Measurements from ENCODE around the gene CHMP3. TPM values are rescaled to one million over a fixed set of nuclear protein-coding genes. Genes with fewer than 3 reads are reported as not detected.
A peak's percentile ranks its signal among the peaks of the same experiment; 100 is the strongest.
"Not testable (repeated sequence)": the region's sequence is repeated elsewhere in the genome, so short reads cannot be mapped to it uniquely, and the experiment has no call there.

The CHMP3 gene
- 109 TPM for polyA plus RNA-seq (2013, experiment 1 of 2; ENCODE audit: insufficient read length)
- polyA plus RNA-seq (2013, experiment 2 of 2; ENCODE audit: insufficient read length): 111 TPM

DNA sequence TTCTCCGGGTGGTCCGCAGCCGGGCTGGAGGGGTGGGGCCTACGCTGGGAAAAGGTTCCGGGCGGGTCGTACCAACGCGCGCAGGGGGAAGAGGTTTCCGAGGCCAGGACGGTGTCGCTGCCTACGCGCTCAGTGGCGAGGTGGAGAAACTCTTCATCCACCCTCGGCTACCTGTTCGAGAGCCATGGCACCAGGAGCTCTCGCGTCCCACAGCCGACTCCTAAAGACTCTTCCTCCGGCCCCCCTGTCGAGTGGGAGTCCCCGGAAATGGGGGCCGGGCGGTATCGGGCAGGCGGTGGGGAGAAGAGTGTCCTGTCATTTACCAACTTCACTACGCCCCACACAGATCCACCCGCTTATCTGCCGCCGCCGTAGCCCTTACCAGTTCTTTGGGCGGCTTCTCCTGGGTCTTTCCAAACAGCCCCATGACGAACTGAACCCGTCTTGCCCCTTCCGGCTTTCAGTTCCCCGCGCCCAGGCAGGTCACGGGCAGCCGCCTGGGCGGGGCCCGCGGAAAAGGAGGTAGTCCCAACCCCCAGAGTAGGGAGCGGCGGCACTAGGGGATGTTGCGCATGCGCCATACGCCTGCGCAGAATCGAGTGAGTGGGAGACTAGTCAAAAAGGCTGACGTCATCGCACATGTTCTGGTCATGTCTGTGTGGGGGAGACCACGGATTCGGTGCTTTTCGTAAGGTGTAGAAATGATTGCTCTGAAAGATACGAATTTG, at the start of gene CHMP3:
CHMP3 (minus strand) TSS at position 522 of the 728 bp plus-strand sequence; CDS start at position 427, 95 bp downstream.
- DNase-seq: peak; percentile 98

DNA sequence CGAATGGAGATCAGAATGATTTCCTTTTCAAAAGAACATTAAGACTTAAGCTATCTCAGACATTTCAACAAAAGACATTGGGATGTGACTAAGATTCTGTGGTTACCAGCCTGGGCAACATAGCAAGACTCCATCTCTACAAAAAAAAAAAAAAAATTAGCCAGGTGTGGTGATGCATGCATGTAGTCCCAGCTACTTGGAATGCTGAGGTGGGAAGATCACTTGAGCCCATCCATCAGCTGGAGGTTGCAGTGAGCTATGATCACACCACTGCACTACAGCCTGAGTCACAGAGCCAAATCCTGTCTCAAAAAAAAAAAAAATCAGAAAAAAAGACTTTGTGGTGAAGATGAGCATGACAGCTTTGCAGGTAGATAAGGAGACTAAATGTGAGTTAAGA, 47.6 kb upstream of the CHMP3 start:
- DNase-seq: no peak

DNA sequence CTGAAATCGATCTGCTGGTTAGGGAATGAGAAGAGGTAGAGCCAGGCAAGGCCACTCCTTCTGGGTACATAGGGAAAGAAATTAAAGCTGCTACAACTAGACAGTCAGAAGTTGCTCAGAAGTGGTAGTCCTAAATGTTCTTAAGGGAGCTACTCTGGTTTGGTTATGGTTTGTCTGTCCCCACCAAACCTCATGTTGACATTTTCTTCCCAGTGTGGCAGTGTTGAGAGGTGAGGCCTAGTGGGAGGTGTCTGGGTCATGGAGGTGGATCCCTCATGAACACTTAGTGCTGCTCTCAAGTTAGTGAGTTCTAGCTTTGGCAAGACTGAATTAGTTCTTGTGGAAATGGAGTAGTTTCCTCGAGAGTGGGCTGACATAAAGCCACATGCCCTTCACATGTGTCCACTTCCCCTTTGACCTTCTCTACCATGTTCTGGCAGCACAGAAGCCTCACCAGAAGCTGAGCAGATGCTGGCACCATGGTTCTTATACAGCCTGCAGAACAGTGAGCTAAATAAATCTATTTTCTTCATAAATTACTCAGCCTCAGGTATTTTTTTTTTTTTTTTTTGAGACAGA, 45.7 kb upstream of the CHMP3 start:
- DNase-seq: no peak

DNA sequence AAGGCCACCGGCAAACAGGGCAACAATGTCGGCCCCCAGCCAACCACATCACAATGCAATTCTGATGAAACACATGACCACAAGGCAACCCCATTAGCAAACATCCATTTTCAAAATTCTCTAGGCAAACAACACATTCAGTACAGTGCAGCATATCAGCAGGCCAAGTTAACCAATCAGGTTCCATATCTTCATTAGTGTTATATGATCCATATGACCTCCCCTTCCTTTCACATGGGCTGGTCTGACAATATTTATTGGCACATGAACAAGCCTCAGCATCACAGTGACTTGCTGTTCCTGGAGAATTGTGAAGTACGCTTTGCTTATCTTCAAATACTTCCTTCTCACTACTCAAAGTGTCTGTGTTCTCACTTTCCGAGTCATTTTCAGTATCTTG, 40.7 kb upstream of the CHMP3 start:
- no peak for DNase-seq

DNA sequence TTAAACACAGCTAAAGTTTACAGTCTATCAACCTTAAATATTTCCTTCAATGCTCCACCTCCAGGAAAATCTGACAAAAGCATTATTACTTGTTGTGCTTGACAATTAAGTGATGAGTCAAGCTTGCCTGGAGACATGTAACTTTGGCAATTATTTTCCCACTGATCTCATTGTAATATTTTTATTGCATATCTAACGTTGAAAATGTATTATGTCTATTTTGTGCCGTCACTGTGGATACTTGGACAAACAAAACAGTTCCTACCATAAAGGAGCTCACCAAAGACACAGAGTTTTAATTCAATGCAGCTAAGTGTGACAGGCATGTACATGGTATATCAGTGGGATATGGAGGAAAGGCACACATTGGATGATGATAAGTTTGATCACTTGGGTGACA, 35.7 kb upstream of the CHMP3 start:
- no peak for DNase-seq

DNA sequence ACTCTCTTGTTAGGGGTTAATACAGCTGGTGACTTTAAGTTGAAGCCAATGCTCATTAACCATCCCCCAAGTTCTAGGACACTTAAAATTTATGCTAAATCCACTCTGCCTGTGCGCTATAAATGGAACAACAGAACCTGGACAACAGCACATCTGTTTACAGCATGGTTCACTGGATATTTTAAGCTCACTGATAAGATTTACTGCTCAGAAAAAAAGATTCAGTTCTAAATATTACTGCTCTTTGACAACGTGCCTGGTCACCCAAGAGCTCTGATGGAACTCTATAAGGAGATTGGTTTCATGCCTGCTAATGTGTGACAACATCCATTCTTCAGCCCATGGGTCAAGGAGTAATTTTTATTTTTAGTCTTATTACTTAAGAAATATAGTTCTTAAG, 32.9 kb upstream of the CHMP3 start:
- DNase-seq: no peak

DNA sequence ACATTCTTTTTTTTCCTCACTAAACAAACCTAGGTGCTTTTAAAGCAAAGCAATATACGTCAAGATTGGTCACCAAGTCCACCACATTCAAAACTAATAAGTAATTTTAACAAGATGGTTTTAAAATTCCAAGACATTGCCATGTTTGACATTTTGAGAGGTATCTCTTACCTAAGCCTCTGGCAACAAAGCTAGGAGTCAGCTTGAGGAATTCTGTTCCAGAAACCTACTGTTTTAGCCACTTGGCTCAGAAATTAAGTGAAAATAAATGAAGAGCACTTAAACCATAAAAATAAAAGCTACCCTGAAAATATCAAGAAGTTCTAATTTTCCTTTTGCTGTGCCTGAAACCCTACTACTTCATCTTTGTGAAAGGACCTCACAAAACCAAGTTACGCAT, 30.0 kb upstream of the CHMP3 start:
- no peak for DNase-seq

DNA sequence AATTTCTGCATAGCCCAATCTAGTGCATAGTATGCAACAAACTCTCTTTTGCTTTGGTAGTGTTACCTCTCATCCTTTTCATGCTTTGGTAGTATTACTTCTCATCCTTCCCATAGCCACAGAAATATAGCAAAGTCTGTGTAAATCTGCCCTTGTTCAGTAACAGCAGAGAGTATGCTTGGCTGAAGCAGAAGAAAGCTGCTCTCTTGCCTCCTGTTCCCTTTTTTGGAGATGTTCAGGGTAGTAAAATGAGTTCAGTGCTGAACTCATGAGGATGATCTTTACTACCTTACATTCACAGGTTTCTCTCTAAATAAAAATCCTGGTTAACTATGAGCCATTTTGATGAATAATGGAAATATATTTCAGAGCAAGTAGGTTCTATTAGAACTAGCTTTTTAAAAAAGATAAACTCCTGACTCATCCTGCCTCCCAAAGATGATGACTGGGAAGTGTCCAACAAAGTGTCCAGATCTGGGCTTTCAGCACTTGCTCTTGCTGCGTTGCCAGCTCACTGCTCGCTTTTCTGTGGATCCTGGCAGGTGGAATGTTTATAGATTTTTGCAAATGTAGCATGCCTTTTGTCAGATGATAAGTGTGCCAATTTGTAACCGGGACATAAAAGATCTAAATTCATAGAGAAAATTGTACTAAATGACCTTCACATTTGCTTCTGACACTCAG, 29.4 kb upstream of the CHMP3 start:
- no peak for DNase-seq

DNA sequence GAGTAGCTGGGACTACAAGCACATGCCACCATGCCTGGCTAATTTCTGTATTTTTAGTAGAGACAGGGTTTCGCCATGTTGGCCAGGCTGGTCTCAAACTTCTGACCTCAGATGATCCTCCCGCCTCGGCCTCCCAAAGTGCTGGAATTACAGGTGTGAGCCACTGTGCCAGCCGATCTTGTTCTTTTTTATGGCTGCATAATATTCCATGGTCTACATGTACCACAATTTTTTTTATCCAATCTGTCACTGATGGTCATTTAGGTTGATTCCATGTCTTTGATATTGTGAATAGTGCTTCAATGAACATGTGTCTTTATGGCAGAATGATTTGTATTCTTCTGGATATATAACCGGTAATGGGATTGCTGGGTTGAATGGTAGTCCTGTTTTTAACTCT, 26.5 kb upstream of the CHMP3 start:
- DNase-seq: not testable (repeated sequence)

DNA sequence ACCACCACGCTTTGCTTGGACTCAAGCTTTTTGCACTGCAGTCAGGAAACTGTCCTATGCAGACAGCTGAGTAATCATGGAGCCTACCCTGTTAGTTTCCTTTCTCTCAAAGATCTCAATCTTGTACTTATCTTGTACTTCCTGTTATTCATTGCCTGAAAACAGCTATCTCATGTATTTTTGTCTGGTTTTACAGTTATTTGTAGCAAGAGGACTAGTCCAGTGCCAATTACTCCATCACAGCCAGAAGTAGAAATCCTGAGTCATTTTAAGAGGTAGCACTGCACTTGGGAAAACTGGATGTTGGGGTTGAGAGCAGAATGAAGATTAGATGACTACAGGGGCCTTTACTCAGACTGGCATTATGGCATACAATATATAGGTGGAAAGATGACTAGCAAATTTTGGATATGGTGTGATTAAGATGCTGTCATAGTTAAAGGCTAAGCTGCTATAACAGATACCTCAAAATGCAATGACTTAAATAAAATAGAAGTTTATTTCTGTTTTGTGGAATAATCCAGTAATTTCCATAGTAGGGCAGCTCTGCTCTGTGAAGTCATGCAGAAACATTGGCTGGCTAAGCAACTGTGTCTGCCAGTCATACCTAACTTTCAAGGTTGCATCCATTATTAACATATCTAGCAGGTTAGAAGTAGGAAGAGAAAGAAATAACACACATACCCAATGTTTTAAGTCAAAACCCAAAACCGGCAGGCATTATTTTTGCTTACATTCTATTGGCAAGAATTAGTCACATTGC, 21.1 kb upstream of the CHMP3 start:
- DNase-seq: no peak

DNA sequence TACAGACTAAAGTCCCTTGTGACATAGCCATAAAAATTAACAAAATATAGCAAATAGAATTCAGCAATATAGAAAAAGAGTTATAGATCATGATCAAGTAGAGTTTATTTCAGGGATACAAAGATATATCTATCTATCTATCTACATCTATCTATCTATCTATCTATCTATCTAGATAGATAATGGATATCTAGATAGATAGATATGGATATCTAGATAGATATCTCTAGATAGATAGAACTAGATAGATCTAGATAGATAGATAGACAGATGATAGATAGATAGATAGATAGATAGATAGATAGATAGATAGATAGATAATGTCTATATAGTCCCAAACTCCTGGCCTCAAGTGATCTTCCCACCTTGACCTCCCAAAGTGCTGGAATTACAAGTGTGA, 17.3 kb upstream of the CHMP3 start:
- no peak for DNase-seq

DNA sequence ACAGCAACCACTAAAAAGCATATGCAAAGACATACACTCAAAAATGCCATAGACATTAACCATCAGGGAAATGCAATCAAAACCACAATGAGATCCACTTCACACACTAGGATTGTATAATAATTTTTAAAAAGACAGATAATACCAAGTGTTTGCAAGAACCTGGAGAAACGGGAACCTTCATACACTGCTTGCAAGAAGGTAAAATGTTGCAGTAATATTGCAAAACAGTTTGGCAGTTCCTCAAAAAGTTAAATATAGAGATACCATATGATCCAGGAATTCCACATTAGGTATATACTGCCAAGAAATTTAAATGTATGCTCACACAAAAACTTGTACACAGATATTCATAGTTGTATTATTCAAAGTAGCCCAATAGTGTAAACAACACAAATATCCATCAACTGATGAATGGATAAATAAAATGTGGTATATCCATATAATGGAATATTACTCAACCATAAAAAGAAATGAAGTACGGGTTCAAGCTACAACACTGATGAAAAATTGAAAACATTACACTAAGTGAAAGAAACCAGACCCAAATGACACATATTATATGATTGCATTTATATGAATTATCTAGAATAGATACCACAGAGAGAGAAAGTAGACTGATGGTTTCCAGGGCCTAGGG, 14.7 kb upstream of the CHMP3 start:
- no peak for DNase-seq

DNA sequence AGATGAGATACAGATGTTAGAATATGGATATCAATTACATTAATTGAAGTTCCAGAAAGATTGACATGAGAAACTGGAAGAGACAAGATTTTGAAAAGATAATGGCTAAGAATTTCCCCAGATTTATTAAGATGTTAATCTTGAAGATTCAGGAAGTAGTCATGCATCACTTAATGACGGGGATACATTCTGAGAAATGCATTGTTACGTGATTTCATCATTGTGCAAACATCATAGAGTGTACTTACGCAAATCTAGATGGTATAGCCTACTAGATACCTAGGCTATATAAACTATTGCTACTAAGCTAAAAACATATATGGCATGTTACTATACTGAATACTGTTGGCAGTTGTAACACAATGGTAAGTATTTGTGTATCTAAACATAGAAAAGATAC, 6.8 kb upstream of the CHMP3 start:
- DNase-seq: no peak

DNA sequence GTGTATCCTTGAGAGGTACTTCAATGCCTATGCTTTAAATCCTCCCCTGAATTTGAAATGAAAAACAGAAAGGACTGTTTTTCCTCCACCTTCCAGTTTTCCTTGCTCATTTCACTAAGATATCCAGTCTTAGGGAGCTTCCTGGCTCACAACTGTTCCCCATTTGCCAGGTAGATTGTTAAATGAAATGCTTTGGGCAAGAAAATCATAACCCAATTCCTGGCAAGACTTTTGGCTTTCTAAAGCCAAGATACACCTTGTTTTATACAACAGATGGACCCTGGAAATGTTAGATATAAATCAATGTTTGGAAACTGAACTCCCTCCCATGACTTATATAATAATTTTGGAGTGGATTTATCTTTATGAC, 3.6 kb upstream of the CHMP3 start:
- DNase-seq: no peak

DNA sequence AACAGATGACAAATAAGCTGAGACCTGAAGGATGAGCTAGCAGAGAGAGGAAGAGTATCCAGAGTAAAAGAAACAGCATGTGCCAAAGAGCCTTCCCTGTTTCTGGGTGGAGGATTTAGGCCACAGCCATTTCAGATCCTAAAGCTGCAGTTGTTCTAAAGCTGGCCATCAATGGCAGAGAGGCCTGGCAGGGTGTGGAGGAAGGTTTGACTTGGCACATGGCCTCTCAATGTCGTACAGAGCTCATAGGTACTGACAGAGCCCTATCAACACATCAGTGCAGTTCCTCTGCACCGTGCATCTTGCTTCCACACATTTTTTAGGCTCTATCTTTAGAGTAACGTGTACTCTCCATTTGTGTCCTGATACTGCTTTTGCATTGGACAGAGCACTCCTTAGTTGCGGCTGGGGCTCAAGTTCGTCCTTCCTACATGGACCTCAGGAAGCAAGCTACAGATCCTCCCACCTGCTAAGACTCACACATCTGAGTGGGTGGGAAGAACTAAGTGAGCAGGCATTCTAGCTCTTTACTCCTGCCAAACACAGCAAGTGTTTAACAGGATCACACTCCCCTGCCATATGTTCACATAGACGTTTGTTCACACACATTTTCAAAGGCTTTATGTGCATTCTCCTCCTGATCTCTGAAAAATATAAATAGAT, 3.0 kb upstream of the CHMP3 start:
- no peak for DNase-seq

DNA sequence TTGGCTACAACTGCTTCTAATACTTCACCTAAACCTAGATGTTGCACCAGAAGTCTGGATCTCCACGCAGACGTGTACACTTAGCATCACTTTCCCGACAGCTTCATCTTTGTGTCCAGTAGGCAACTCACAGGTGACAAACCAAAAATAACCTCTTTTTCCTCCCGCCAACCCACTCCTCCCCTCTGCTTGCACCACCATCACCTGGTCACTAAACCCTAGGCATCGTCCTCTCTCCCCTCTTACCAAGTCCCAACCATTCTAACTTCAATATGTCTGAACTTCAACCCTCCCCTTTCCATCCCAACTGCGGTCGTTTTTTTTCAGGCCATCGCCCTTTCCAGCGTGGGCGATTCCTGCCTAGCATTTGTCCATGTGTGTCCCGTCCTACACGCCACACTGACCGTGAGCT, 413 bp upstream of the CHMP3 start:
- DNase-seq: no peak

DNA sequence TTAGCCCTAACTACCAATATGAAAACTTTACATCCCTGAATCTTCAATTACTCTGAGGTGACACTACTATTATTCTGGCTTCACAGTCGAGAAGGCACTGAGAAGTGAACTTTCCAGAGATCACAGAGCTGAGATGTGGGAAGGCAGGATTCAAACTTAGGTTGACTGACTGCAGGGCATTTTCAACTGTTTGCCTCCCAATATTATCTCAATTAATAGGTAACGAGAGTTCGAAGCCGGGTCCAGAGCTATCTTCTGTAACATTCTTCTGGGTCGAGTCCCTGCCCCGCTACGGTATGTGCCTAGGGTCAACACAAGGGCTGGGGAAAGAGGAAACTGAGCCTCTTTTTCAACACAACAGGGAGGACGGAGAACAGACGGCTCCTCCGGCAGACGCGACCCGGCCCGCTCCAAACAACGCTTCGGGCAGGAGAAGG, 740 bp downstream of the CHMP3 start:
- no peak for DNase-seq

DNA sequence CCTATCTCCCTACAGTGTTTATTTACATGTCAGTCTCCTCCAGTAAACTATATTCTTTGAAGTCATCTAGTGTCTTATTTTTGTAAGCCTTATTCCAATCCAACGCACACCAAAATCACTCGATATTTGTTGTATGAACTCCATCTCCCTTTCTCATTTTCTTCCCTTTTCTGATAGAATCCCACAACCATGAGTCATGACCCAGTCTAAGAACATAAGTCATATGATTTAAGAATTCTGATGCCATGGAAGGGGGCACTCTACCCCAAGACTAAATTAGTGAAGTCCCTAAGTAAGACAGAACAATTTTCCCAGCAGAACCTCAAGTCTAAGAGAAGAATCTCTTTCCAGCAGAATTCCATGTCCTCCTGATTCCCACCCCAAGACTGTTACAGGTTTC, 5.4 kb downstream of the CHMP3 start:
- DNase-seq: no peak

DNA sequence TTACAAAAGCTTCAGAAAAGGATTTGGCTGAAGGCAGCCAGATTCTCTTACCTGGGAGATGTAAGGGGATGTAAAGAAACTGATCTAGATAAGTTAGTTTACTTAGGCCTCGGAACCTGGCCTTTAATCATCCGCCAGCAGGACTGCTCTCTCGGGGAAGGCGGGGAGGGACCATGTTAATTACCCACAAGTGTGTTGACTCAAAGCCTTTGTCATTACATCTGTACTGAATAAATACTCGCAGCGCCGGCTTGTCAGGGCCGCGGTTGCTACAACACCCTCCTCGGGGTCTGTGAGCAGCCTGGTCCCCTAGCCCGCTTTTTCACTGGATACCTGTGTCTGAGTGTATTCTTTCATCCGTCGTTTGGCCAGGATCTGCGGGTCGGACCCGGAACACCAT, 6.7 kb downstream of the CHMP3 start:
- no peak for DNase-seq

DNA sequence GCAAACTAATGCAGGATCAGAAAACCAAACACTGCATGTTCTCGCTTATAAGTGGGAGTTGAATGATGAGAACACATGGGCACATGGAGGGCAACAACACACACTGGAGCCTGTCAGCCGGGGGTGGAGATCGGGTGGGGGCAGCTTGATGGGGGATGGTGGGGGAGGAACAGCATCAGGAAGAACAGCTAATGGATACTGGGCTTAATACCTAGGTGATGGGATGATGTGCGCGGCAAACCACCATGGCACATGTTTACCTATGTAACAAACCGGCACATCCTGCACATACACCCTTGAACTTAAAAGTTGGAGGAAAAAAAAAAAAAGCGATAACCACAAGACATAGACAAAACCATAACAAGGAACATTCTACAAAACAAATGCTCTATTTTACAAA, 10.4 kb downstream of the CHMP3 start:
- no peak for DNase-seq

DNA sequence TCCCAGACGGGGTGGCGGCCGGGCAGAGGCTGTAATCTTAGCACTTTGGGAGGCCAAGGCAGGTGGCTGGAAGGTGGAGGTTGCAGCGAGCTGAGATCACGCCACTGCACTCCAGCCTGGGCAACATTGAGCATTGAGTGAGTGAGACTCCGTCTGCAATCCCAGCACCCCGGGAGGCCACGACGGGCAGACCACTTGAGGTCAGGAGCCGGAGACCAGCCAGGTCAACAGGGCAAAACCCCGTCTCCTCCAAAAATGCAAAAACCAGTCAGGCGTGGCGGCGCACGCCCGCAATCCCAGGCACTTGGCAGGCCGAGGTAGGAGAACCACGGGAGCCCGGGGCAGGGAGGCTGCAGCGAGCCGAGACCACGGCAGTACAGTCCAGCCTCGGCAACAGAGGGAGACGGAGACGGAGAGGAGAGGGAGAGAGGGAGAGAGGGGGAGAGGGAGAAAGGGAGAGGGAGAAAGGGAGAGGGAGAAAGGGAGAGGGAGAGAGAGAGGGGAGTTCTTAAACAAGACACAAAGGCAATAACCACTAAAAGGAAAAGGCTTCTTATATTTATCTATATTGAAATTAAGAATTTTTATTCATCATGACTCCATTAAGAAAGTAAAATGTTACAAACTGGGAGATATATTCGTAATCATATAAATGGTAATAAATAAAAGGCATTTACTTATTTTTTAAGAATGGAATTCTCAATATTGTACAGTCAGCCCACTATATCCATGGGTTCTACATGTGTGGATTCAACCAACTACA, 13.1 kb downstream of the CHMP3 start:
- not testable (repeated sequence) for DNase-seq
